Epithelial cell of proximal tubule (primary cell): ENCODE measurements around the gene ATG7. TPM values are rescaled to one million over a fixed set of nuclear protein-coding genes. Genes with fewer than 3 reads are reported as not detected.

Source experiments
- DNase-seq: peaks from one replicate; pipeline ENCODE4 v3.0.0-alpha.2; 2011; ENCODE audit warnings: low read depth
- H3K4me3 ChIP-seq: 2 replicates; pipeline ENCODE4 v1.5.1; 2011; ENCODE audit warnings: low read depth, mild to moderate bottlenecking, low read length
- total RNA-seq: library from RNA; depleted of rRNA; stranded (reverse); fragments of >200 nt; gene quantifications from 2 replicates; pipeline ENCODE4 v1.2.3, GENCODE V29; 2015
- TF ChIP-seq, protein P1 (sequence below): conservative IDR thresholded peaks from 2 replicates; pipeline ENCODE4 v1.5.1; 2012; ENCODE audit warnings: low read depth, mild to moderate bottlenecking, low read length

ATG7 gene
- total RNA-seq, 1 donor from 2014 or later: 68.5 TPM

DNA sequence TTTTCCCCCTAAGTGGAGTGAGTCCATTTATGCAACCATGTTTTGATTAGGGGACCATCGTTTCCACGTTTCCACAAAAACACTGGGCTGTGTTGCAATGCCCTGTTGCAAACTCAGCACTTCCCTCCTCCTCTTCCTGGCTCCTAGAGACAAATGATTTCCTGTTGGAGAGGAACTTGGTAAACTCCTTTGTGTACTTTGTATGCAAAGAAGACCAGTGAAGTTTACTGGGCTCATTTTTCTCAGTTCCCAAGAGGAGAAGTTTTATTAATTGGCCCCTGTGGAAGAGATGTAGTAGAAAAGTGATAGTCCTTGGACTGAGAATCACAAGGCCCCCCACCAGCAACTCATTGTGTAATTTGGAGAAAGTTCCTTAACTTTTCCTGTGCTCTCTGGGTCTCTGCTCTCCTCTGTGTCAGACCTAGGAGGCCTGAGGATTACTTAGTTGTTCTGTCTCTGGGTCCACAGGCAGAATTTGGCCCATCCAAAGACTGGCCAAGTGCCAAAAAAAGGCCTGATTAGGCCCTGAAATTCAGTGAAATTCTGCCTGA is 95.0 kb downstream of the ATG7 start:
- no peak overlapping the region for H3K4me3 ChIP-seq
- TF ChIP-seq, protein P1, sequence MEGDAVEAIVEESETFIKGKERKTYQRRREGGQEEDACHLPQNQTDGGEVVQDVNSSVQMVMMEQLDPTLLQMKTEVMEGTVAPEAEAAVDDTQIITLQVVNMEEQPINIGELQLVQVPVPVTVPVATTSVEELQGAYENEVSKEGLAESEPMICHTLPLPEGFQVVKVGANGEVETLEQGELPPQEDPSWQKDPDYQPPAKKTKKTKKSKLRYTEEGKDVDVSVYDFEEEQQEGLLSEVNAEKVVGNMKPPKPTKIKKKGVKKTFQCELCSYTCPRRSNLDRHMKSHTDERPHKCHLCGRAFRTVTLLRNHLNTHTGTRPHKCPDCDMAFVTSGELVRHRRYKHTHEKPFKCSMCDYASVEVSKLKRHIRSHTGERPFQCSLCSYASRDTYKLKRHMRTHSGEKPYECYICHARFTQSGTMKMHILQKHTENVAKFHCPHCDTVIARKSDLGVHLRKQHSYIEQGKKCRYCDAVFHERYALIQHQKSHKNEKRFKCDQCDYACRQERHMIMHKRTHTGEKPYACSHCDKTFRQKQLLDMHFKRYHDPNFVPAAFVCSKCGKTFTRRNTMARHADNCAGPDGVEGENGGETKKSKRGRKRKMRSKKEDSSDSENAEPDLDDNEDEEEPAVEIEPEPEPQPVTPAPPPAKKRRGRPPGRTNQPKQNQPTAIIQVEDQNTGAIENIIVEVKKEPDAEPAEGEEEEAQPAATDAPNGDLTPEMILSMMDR: no peak
- DNase-seq: no peak

DNA sequence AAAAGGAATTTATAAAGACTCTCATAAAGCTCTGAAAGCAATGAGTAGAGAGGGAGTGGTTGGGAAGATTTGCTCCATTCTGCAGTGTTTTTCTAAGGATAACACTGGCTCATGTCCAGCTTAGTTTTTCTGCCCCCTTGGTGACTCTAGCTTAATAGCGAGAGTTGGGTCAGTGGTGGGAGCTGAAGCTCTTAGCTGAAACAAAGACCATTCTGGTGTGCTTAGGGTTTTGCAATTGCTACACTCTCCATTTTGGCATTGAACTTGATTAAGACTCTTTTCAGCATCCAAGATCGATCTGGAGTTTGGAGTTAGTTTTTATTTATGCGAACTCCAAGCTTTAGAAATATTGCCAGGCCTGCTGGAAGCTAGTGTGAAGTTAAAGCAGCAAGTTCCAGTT is 98.0 kb downstream of the ATG7 start:
- no peak overlapping the region for H3K4me3 ChIP-seq
- TF ChIP-seq, protein P1: no peak
- no peak for DNase-seq

DNA sequence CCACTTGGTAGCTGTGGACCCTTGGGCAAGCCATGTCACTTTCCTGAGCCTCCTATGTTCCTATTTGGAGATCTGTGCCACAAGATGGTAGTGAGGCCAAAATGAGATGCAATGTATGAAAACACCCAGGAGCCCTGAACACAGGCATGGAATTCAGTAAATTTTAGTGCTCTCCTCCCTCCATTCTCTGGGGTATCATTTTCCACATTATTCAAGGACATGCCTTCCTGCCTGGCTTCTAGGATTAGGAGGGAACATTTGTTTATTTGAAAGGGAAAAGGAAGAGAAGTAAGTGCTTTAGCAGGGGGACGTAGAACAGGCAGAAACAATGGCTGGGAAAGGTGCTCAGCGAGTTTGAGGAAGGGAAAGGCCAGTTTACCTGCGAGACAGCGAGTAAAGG is 98.8 kb downstream of the ATG7 start:
- TF ChIP-seq, protein P1: no peak
- no peak overlapping the region for H3K4me3 ChIP-seq
- no peak for DNase-seq

DNA sequence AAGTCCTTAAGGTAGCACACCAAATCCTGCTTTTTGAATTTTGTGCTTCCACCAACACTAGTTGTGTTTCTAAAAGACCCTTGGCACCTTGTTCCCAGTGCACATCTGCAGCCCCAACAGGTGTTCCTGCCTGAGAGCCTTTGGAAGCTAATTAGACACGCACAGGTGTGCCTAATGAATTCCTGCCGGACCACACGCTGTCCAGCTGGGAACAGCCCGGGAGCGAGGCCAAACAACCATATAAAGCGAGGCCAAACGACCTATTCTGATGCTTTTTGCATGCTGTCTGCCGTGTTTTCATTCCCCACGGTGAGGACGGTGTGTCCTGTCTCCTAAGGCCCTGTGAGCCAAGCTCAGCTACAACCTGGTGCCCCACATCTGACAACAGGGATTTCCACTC is 99.5 kb downstream of the ATG7 start:
- no peak overlapping the region for H3K4me3 ChIP-seq
- no peak for DNase-seq
- TF ChIP-seq, protein P1: no peak

DNA sequence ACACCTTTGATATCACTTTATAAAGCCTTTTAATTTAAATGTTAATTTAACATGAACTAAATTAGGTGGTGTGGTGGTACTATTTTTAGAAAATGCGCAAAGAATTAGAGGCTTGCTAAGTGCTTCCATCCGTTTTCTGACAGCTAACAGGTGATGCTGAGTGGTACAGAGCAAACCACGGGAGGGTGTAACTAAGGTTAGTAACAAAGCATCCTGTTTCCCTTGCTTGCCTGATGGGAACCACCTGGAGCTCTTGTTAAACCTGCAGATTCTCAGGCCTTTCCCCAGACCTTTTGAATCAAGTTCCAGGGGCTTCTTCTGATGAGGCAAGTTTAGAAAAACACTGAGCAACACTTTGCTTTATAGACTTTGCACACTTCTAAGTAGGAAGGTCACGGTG is 101.0 kb downstream of the ATG7 start:
- no peak overlapping the region for H3K4me3 ChIP-seq
- DNase-seq: no peak

DNA sequence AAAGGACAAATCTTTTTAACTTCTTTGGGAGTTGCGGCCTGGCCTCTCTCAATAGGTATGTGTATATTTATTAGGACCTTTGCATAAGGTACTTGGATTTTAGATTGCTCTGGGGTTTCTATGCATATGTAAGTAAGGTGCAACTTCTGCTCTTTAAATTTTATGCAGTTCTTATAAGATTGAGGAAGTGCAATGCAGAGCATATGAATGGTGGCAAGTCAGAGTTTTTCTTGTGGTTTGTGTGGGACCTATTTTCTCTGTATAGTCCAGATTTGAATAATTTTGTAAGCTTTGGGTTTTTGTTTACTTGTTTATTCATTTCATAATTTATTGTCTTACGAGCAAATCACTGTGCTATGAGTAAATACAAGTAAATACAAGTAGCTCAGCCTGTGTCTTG is 101.5 kb downstream of the ATG7 start:
- DNase-seq: no peak
- TF ChIP-seq, protein P1: no peak
- H3K4me3 ChIP-seq: no peak overlapping the region

More for the DNA sequence above, 101.0 kb downstream of the ATG7 start:
- TF ChIP-seq, protein P1: no peak

DNA sequence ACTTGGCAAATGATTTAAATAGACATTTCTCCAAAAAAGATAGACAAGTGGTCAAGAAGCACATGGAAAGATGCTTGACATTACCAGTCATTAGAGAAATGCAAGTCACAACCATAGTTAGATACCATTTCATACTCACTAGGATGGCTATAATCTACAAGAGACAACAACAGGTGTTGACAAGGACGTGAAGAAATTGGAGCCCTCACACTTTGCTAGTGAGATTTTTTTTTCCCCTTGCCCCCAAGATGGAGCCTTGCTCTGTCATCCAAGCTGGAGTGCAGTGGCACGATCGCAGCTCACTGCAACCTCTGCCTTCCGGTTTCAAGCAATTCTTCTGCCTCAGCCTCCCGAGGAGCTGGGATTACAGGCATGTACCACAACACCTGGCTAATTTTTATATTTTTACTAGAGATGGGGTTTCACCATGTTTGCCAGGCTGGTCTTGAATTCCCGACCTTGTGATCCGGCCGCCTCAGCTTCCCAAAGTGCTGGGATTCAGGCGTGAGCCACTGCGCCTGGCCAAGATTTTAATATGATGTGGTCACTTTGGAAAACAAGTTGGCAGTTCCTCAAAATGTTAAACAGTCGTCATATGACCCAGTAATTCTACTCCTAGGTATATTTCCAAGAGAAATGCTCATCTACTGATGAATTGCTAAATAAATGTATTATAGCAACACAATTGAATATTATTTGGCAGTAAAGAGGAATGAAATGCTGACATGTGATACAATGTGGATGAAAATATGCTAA is 103.3 kb downstream of the ATG7 start:
- TF ChIP-seq, protein P1: no peak
- no peak overlapping the region for H3K4me3 ChIP-seq
- no peak for DNase-seq
